Lower leg skin (tissue), 3 donors: ENCODE measurements around the gene CD79A.

Source experiments
- POLR2A ChIP-seq, 2 donors: fragments of 450-650 bp; IDR thresholded peaks; one replicate each; pipeline ENCODE4 v1.6.1; 2016 to 2017; ENCODE audit warnings: antibody characterized with exemption in 2 of 2, mild to moderate bottlenecking in 1 of 2, moderate library complexity in 1 of 2
- TF ChIP-seq, protein P1 (sequence below), 3 donors: fragments of 450-650 bp; IDR thresholded peaks; one replicate each; pipeline ENCODE4 v1.5.1; 2016; ENCODE audit warnings: antibody characterized with exemption in 3 of 3, mild to moderate bottlenecking in 3 of 3, moderate library complexity in 2 of 3

DNA sequence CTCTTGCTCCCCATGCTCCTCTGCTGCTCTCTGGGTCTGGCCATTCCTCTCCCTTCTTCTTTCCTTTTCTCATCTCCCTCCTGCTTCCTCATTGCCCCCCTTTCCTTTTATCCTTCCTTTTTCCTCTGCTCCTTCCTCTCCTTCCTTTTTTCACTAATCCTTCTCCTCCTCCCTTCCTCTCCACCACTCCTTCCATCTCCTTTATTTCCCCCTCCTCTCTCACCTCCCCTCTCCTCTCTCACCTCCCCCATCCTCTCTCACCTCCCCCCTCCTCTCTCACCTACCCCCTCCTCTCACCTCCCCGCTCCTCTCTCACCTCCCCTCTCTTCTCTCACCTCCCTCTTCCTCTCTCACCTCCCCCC, 19.5 kb downstream of the CD79A start:
- TF ChIP-seq, protein P1, sequence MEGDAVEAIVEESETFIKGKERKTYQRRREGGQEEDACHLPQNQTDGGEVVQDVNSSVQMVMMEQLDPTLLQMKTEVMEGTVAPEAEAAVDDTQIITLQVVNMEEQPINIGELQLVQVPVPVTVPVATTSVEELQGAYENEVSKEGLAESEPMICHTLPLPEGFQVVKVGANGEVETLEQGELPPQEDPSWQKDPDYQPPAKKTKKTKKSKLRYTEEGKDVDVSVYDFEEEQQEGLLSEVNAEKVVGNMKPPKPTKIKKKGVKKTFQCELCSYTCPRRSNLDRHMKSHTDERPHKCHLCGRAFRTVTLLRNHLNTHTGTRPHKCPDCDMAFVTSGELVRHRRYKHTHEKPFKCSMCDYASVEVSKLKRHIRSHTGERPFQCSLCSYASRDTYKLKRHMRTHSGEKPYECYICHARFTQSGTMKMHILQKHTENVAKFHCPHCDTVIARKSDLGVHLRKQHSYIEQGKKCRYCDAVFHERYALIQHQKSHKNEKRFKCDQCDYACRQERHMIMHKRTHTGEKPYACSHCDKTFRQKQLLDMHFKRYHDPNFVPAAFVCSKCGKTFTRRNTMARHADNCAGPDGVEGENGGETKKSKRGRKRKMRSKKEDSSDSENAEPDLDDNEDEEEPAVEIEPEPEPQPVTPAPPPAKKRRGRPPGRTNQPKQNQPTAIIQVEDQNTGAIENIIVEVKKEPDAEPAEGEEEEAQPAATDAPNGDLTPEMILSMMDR (IDR thresholded peaks at IDR 0.05), result no peak
- TF ChIP-seq POLR2A (IDR thresholded peaks at IDR 0.05), result no peak
